Measurements from ENCODE around the gene RPS6KA1.

DNA sequence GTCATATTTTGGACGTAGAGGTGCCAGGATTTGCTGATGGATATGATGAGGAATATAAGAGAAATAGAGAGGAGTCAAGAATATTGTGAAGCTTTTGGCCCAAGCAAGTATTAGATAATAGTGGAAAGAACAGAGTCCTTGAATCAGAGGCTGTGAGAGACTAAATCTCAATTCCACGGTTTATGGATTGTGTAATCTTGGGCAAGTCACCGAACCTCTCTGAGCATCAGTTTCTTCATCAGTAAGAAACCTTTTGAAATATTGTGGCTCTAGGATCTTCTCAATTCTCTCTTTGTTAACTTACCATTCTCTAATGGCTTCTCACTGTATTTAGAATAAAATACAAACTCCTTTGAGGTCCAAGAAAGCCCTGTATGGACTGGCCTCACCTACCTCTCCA lies 77.6 kb downstream of the RPS6KA1 start:
- TF ChIP-seq, protein P1, sequence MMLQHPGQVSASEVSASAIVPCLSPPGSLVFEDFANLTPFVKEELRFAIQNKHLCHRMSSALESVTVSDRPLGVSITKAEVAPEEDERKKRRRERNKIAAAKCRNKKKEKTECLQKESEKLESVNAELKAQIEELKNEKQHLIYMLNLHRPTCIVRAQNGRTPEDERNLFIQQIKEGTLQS (CRISPR knock-in tag; conservative IDR thresholded peaks at IDR 0.05): no peak
- TF ChIP-seq, protein P2, sequence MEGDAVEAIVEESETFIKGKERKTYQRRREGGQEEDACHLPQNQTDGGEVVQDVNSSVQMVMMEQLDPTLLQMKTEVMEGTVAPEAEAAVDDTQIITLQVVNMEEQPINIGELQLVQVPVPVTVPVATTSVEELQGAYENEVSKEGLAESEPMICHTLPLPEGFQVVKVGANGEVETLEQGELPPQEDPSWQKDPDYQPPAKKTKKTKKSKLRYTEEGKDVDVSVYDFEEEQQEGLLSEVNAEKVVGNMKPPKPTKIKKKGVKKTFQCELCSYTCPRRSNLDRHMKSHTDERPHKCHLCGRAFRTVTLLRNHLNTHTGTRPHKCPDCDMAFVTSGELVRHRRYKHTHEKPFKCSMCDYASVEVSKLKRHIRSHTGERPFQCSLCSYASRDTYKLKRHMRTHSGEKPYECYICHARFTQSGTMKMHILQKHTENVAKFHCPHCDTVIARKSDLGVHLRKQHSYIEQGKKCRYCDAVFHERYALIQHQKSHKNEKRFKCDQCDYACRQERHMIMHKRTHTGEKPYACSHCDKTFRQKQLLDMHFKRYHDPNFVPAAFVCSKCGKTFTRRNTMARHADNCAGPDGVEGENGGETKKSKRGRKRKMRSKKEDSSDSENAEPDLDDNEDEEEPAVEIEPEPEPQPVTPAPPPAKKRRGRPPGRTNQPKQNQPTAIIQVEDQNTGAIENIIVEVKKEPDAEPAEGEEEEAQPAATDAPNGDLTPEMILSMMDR (IDR thresholded peaks at IDR 0.05): no peak
- TF ChIP-seq, protein P3, sequence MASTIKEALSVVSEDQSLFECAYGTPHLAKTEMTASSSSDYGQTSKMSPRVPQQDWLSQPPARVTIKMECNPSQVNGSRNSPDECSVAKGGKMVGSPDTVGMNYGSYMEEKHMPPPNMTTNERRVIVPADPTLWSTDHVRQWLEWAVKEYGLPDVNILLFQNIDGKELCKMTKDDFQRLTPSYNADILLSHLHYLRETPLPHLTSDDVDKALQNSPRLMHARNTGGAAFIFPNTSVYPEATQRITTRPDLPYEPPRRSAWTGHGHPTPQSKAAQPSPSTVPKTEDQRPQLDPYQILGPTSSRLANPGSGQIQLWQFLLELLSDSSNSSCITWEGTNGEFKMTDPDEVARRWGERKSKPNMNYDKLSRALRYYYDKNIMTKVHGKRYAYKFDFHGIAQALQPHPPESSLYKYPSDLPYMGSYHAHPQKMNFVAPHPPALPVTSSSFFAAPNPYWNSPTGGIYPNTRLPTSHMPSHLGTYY (CRISPR knock-in tag; IDR thresholded peaks at IDR 0.05): no peak
- TF ChIP-seq CBFB (CRISPR knock-in tag; IDR thresholded peaks at IDR 0.05; ENCODE audit: low read depth): no peak
- TF ChIP-seq, protein P4, sequence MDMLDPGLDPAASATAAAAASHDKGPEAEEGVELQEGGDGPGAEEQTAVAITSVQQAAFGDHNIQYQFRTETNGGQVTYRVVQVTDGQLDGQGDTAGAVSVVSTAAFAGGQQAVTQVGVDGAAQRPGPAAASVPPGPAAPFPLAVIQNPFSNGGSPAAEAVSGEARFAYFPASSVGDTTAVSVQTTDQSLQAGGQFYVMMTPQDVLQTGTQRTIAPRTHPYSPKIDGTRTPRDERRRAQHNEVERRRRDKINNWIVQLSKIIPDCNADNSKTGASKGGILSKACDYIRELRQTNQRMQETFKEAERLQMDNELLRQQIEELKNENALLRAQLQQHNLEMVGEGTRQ (CRISPR knock-in tag; IDR thresholded peaks at IDR 0.05): no peak

Data from WTC11 (cell line).